B cell (primary cell): ENCODE measurements around the gene KSR2.

Experiments used
- EZH2 ChIP-seq: IDR thresholded peaks from 2 replicates; pipeline ENCODE4 v1.6.1; 2012; ENCODE audit warnings: borderline replicate concordance, low read depth, mild to moderate bottlenecking, moderate library complexity, low read length; ENCODE audit not compliant: insufficient read depth, poor library complexity, severe bottlenecking
- TF ChIP-seq, protein P1 (sequence below): fragments of 200-600 bp; IDR thresholded peaks from one replicate; pipeline ENCODE4 v1.8.0; 2022; ENCODE audit warnings: antibody characterized with exemption, mild to moderate bottlenecking

DNA sequence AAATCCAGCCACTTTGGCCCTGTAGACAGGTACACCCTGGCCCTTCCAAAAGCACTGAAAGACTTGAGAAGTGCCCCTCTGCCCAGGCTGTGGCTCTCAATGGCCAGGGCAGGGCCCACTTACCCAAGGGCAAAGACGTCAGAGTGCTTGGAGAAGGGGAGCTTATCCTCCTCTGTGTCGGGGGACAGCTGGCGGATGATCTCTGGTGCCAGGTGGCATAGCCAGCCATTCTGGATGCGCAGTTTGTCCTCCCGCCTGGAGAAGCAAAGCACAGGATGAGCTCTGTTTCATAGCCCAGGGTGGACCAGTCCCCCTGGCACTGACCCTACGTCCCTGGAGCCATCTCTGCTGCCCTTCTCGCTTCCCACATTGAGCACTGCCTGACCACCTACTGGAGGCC is 492.4 kb downstream of the KSR2 start:
- TF ChIP-seq EZH2: no peak
- TF ChIP-seq, protein P1, sequence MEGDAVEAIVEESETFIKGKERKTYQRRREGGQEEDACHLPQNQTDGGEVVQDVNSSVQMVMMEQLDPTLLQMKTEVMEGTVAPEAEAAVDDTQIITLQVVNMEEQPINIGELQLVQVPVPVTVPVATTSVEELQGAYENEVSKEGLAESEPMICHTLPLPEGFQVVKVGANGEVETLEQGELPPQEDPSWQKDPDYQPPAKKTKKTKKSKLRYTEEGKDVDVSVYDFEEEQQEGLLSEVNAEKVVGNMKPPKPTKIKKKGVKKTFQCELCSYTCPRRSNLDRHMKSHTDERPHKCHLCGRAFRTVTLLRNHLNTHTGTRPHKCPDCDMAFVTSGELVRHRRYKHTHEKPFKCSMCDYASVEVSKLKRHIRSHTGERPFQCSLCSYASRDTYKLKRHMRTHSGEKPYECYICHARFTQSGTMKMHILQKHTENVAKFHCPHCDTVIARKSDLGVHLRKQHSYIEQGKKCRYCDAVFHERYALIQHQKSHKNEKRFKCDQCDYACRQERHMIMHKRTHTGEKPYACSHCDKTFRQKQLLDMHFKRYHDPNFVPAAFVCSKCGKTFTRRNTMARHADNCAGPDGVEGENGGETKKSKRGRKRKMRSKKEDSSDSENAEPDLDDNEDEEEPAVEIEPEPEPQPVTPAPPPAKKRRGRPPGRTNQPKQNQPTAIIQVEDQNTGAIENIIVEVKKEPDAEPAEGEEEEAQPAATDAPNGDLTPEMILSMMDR: no peak
